Coronary artery (tissue), 2 donors: ENCODE data around the gene VRTN.

Source experiments
- DNase-seq: peaks from one replicate; pipeline ENCODE4 v3.0.0-alpha.2; 2017; ENCODE audit warnings: low spot score
- H3K27ac ChIP-seq, 2 donors: fragments of 200-600 bp; sonication (generic); one replicate each; pipeline ENCODE4 v1.5.1; 2016 to 2019
- H3K4me3 ChIP-seq: fragments of 200-600 bp; sonication (generic); 2 replicates; pipeline ENCODE4 v1.5.1; 2016; ENCODE audit warnings: mild to moderate bottlenecking, moderate library complexity
- TF ChIP-seq, protein P1 (sequence below): fragments of 200-600 bp; sonication (generic); IDR thresholded peaks from one replicate; pipeline ENCODE4 v1.5.1; 2019; ENCODE audit warnings: antibody characterized with exemption

Gene VRTN

DNA sequence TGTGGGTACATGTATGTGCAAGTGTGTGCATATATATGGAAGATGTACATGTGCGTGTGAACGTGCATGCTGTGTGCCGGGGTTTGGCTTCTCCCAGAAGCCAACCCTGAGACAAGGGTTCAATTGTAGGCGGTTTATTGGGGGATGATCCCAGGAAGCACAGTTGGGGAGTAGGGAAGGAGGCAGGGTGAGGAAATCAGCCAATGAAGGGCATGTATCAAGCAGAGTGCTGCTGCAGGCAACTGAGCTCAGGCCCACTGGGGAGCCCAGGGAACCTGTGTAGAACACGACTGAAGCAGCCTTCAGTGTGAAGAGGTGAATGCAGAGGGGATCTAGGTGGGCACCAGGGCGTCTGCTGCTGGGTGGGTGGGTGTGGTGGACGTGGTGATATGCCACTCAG lies 56.2 kb downstream of the VRTN start:
- DNase-seq: no peak
- TF ChIP-seq, protein P1, sequence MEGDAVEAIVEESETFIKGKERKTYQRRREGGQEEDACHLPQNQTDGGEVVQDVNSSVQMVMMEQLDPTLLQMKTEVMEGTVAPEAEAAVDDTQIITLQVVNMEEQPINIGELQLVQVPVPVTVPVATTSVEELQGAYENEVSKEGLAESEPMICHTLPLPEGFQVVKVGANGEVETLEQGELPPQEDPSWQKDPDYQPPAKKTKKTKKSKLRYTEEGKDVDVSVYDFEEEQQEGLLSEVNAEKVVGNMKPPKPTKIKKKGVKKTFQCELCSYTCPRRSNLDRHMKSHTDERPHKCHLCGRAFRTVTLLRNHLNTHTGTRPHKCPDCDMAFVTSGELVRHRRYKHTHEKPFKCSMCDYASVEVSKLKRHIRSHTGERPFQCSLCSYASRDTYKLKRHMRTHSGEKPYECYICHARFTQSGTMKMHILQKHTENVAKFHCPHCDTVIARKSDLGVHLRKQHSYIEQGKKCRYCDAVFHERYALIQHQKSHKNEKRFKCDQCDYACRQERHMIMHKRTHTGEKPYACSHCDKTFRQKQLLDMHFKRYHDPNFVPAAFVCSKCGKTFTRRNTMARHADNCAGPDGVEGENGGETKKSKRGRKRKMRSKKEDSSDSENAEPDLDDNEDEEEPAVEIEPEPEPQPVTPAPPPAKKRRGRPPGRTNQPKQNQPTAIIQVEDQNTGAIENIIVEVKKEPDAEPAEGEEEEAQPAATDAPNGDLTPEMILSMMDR: no peak
- H3K27ac ChIP-seq: no peak overlapping the region
- no peak overlapping the region for H3K4me3 ChIP-seq

DNA sequence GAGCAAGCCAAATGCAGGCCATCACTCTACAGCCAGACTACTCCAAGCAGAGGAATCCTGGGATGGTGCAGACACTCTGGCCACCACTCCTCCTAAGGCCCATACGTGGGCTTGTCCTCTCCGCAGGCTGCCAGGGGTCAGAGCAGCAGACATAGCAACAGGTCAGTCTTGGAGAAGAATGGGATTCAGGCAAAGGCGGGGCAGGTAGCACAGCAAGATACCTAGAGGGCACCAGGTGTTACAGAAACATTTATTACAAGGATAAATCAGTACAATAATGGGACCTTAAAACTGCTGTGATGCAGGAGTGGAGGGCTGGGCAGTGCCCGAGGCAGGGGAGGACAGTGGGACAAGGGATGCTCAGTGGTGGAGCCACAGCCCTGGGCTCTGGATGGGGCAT lies 57.4 kb downstream of the VRTN start:
- DNase-seq: no peak
- Histone ChIP-seq H3K27ac (no peak overlapping the region), H3K4me3 (no peak overlapping the region)
- TF ChIP-seq, protein P1: no peak

DNA sequence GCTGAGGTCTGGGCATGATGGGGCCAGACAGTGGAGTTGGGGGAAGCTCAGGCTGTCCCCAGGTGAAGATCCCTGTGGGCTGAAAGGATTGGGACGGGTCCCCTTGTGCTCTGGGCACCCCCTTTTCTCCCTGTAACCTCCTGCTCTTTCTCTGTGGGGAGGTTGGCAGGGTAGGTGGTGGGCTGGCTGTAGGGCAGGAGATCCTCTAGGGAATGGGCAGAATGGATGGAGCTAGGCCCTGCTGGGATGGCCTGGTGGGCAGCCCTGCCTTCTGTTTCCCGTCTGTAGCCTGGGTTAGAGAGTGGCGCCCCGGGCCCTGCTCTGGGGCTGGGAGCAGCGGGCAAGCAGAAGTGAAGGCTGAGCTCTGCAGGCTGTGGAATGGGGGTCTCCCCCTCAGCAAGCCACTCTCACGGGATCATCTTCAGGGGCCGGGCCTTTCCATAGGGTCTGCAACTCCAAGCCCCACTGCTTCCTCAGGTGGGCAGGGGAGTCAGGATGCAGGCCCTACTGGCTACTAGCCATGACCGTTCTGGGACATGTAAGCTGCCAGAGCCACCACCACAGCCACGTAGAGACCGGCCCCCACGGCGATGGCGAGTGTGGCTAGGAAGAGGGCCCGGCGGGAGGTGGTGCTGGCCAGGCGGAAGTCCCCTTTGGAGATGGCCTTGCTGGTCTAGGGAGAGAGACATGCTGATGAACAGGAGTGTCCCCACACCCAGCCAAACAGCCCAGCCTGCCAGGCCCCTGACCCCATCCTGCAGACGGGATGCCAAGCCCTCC lies 58.9 kb downstream of the VRTN start:
- H3K4me3 ChIP-seq: no peak overlapping the region
- no peak overlapping the region for H3K27ac ChIP-seq
- TF ChIP-seq, protein P1: no peak
- DNase-seq: no peak

DNA sequence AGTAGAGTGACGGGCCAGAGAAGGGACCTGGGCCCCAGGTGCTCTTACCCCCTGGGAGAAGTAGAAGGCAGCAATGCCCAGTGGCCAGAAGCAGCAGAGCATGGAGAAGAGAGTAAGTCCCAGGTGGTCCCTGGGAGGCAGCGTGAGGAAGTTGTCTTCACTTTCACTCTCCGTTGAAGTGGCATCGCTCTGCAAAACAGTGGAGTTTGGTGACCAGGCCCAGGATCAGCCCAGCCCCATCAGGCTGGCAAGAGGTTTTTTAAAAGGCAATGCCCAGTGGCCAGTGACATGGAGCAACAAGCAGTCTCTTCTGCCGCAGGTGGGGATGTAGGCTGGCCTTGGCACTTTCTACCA lies 59.5 kb downstream of the VRTN start:
- H3K27ac ChIP-seq: no peak overlapping the region
- TF ChIP-seq, protein P1: no peak
- no peak for DNase-seq
- H3K4me3 ChIP-seq: no peak overlapping the region

DNA sequence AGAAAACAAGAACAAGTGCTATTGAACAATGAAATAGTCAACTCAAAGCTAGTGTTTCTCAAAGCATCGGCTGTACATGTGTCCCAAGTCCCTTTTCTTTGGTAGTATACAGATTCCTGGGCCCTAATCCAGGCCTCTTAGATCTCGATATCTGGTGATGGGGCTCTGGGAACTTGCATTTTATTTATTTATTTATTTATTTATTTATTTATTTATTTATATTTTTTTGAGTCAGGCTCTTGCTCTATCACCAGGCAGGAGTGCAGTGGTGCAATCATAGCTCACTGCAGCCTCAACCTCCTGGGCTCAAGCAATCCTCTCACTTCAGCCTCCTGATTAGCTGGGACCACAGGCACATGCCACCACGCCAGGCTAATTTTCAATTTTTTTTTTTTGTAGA lies 60.6 kb downstream of the VRTN start:
- TF ChIP-seq, protein P1: no peak
- Histone ChIP-seq H3K4me3 (no peak overlapping the region), H3K27ac (no peak overlapping the region)
- no peak for DNase-seq

DNA sequence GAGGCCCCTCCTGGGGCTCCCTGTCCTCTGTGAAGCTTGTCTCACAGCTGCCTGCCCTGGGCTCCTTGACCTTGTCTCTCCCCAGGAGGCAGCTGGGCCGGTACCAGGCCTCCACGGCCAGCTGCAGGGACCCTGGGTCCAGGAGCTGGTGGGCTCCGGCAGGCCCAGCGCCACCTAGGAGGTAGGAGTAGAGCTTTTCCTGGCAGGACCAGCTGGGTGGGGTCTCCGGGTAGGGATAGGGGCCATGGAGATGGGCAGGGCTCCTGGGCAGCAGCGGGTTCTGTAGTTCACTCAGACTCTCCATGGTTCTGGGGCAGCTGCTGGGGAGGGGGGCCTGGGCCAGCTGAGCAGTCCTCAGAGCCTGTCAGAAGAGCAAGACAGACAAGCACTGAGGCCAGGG lies 61.2 kb downstream of the VRTN start:
- no peak for DNase-seq
- Histone ChIP-seq H3K4me3 (no peak overlapping the region), H3K27ac (no peak overlapping the region)
- TF ChIP-seq, protein P1: no peak
